VCaP (cell line): ENCODE measurements around the gene GDF3.

Experiments
- H3K27ac ChIP-seq: fragments of 450-650 bp; 2 replicates; pipeline ENCODE4 v1.5.1; 2017
- CTCF ChIP-seq: fragments of 450-650 bp; conservative IDR thresholded peaks from 2 replicates; pipeline ENCODE4 v1.5.1; 2017; ENCODE audit warnings: mild to moderate bottlenecking, moderate library complexity

GDF3 gene

DNA sequence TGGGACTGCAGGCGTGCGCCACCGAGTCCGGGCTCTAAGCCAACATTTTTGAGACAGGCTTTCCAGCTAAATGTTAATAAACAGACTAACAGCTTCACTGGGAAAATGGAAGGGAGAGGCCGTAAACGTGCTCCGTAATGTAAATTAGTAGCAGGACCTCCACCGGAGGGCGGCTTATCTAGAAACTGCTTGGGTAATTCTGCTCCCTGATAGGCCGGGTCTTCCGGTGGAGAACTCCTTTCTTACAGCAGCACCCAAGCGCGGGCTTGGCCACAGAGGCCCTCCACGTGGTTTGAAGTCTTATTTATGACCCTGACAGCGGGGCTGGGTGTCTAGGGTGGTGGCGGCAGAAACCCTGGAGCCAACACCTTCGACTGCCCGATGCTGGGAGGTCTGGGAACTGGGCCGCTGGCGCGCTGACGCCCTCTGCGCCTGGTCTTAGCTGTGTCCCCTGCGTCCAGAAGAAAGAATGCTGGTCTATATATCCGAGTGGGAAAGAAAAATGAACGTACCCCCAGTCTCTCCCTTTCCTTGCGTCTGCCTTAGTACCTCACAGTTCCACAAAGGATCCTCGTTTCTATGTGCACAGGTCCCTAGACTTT is 17.4 kb upstream of the GDF3 start:
- no peak for TF ChIP-seq CTCF
- no peak overlapping the region for H3K27ac ChIP-seq

DNA sequence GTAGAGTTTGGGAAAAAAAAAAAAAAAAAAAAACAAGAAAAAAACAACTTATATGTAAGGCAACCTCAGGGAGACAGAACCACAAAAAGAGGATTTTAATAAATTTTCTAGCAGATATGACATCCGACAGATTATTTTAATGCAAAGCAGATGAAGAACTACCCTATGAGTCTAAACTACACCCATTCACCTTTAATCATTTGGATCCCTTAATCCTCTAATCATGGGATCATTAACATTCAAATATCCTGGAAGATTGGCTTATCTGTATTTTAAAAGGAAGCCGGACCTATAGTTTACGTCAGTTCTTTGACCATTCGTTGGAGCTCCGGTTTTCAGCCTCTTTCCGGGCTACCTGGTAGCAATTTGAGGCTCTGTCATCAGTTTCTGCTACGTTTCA is 15.6 kb upstream of the GDF3 start, which contains the start of gene DPPA3:
TSS of gene DPPA3 (plus strand) at position 301 of the 400 bp plus-strand sequence. CDS start 138 bp downstream, outside the sequence.
- TF ChIP-seq CTCF = no peak
- no peak within 1 kb of the TSS for H3K27ac ChIP-seq

GRCh38 chr12:7709969-7710675 is 14.5 kb upstream of the GDF3 start:
- TF ChIP-seq CTCF = no peak
- H3K27ac ChIP-seq = no peak overlapping the region

- H3K27ac ChIP-seq = no peak overlapping the region
Measured at GRCh38 chr12:7705846-7706245, 10.3 kb upstream of the GDF3 start.

DNA sequence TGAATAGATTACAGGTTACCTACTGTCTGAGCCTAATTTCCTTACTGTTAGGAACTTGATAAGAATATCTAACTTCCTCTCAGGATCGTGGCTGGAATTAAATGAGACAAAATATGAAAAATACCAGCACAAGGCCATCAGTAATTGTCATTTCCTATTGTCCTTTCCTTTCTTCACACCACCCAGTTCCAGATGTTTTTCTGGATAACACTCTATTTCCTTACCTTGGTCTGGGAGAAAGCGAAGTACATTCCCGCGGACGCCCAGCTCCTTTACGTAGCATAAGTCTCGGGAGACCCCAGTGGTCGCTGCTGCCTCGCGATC is 376 bp downstream of the GDF3 start:
- no peak overlapping the region for H3K27ac ChIP-seq
- no peak for TF ChIP-seq CTCF

More at GRCh38 chr12:7705846-7706245, 10.3 kb upstream of the GDF3 start:
- TF ChIP-seq CTCF = no peak

- no peak overlapping the region for H3K27ac ChIP-seq
- no peak for TF ChIP-seq CTCF
Measured at GRCh38 chr12:7694556-7695236, 879 bp downstream of the GDF3 start.

DNA sequence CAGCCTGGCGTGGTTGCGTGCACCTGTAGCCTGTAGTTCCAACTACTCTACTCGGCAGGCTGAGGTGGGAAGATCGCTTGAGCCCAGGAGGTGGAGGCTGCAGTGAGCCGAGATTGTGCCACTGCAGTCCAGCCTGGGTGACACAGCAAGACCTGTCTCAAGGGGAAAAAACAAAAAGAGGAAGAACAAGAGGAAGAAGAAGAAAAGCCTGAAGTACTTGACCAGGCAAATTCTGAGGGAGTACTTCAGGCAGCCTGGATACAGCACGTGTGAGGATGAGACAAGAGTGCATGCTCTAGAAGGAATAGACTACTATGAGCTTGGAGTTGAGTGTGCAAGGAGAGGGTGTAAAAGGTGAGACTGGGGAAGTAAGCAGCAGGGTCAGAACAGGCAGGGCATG is 1.8 kb downstream of the GDF3 start:
- H3K27ac ChIP-seq = no peak overlapping the region
- no peak for TF ChIP-seq CTCF
